Esophagus squamous epithelium (tissue), 4 donors: ENCODE results near the gene IPO11.

ENCODE experiments used
- CTCF ChIP-seq, 6 experiments: fragments of 450-650 bp in 4 of 6; fragments of 200-600 bp in 2 of 6; sonication (generic) in 2 of 6; IDR thresholded peaks; one replicate each; pipeline ENCODE4 v1.5.1; 2016 to 2019; ENCODE audit warnings: antibody characterized with exemption in 6 of 6, mild to moderate bottlenecking in 4 of 6, moderate library complexity in 4 of 6
- POLR2A ChIP-seq, 4 donors: fragments of 450-650 bp; IDR thresholded peaks; one replicate each; pipeline ENCODE4 v1.6.1; 2017; ENCODE audit warnings: antibody characterized with exemption in 4 of 4, mild to moderate bottlenecking in 4 of 4, moderate library complexity in 3 of 4

- TF ChIP-seq CTCF (IDR thresholded peaks at IDR 0.05) = no peak
- TF ChIP-seq POLR2A (IDR thresholded peaks at IDR 0.05) = no peak
Measured at GRCh38 chr5:62486672-62487071, 74.1 kb downstream of the IPO11 start.
